Measurements from ENCODE around the gene FAM181B.

GRCh38 chr11:82718821-82719220, 14.8 kb downstream of the FAM181B start:
- TF ChIP-seq SIN3A (IDR thresholded peaks at IDR 0.05; ENCODE audit: borderline replicate concordance, low read depth, low read length), result no peak
- no peak for TF ChIP-seq CTCF (IDR thresholded peaks at IDR 0.05)
- no peak for TF ChIP-seq MAX (IDR thresholded peaks at IDR 0.05; ENCODE audit: low read depth)
- no peak for TF ChIP-seq POLR2AphosphoS5 (IDR thresholded peaks at IDR 0.05; ENCODE audit: low read depth, low read length)
- no peak for TF ChIP-seq GATA2 (CRISPR knock-in tag; IDR thresholded peaks at IDR 0.05)
- TF ChIP-seq RFX5 (IDR thresholded peaks at IDR 0.05; ENCODE audit: low read length), result no peak
- no peak for TF ChIP-seq EP300 (IDR thresholded peaks at IDR 0.05; ENCODE audit: borderline replicate concordance in 1 of 2, low read depth in 1 of 2, low read length in 1 of 2)
- no peak for TF ChIP-seq REST (IDR thresholded peaks at IDR 0.05; ENCODE audit: low read depth, low read length)
- TF ChIP-seq YY1 (IDR thresholded peaks at IDR 0.05; ENCODE audit: low read depth), result no peak
- TF ChIP-seq TAF1 (IDR thresholded peaks at IDR 0.05; ENCODE audit: borderline replicate concordance, low read depth, low read length), result no peak
- no peak for TF ChIP-seq RAD21 (IDR thresholded peaks at IDR 0.05; ENCODE audit: low read length)
- no peak for TF ChIP-seq MXI1 (IDR thresholded peaks at IDR 0.05; ENCODE audit: low read depth, low read length)
- TF ChIP-seq USF2 (IDR thresholded peaks at IDR 0.05; ENCODE audit: borderline replicate concordance, low read depth, low read length), result no peak
- TF ChIP-seq NRF1 (IDR thresholded peaks at IDR 0.05; ENCODE audit: low read depth, low read length), result no peak
